ENCODE data around the gene ZNF385A. TPM values are rescaled to one million over a fixed set of nuclear protein-coding genes. Genes with fewer than 3 reads are reported as not detected.

ZNF385A gene
- total and polyA plus RNA-seq, 2 of the 13 experiments (the other 11 are each of a cell fraction or from before 2014, with no cell fraction given), result 0.44 to 0.67 TPM

- TF ChIP-seq, protein P1, sequence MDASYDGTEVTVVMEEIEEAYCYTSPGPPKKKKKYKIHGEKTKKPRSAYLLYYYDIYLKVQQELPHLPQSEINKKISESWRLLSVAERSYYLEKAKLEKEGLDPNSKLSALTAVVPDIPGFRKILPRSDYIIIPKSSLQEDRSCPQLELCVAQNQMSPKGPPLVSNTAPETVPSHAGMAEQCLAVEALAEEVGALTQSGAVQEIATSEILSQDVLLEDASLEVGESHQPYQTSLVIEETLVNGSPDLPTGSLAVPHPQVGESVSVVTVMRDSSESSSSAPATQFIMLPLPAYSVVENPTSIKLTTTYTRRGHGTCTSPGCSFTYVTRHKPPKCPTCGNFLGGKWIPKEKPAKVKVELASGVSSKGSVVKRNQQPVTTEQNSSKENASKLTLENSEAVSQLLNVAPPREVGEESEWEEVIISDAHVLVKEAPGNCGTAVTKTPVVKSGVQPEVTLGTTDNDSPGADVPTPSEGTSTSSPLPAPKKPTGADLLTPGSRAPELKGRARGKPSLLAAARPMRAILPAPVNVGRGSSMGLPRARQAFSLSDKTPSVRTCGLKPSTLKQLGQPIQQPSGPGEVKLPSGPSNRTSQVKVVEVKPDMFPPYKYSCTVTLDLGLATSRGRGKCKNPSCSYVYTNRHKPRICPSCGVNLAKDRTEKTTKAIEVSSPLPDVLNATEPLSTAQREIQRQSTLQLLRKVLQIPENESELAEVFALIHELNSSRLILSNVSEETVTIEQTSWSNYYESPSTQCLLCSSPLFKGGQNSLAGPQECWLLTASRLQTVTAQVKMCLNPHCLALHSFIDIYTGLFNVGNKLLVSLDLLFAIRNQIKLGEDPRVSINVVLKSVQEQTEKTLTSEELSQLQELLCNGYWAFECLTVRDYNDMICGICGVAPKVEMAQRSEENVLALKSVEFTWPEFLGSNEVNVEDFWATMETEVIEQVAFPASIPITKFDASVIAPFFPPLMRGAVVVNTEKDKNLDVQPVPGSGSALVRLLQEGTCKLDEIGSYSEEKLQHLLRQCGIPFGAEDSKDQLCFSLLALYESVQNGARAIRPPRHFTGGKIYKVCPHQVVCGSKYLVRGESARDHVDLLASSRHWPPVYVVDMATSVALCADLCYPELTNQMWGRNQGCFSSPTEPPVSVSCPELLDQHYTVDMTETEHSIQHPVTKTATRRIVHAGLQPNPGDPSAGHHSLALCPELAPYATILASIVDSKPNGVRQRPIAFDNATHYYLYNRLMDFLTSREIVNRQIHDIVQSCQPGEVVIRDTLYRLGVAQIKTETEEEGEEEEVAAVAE (CRISPR knock-in tag; IDR thresholded peaks at IDR 0.05; ENCODE audit: borderline replicate concordance), result peak; percentile 50; the same call in 1 of the 2 replicates
- TF ChIP-seq KAT2B (IDR thresholded peaks at IDR 0.05; ENCODE audit: borderline replicate concordance, low read depth, low read length) (no peak), ZNF501 (CRISPR knock-in tag; IDR thresholded peaks at IDR 0.05) (no peak), FOXO4 (CRISPR knock-in tag; conservative IDR thresholded peaks at IDR 0.05) (no peak), SP140L (CRISPR knock-in tag; IDR thresholded peaks at IDR 0.05; ENCODE audit: borderline replicate concordance) (no peak), ZNF296 (CRISPR knock-in tag; conservative IDR thresholded peaks at IDR 0.05) (no peak), MTF1 (CRISPR knock-in tag; IDR thresholded peaks at IDR 0.05) (0 out of 2 replicates have a peak, but pooled peaks have one; percentile 35), ZBTB7A (CRISPR knock-in tag; IDR thresholded peaks at IDR 0.05) (no peak), NFE2L2 (IDR thresholded peaks at IDR 0.05; ENCODE audit: low read length) (no peak), ONECUT2 (CRISPR knock-in tag; IDR thresholded peaks at IDR 0.05) (no peak), ZNF343 (CRISPR knock-in tag; IDR thresholded peaks at IDR 0.05) (no peak), PAX8 (CRISPR knock-in tag; IDR thresholded peaks at IDR 0.05; ENCODE audit: borderline replicate concordance) (no peak), ZBTB25 (CRISPR knock-in tag; IDR thresholded peaks at IDR 0.05) (peak; percentile 18; the same call in 1 of the 2 replicates), ZSCAN12 (CRISPR knock-in tag; IDR thresholded peaks at IDR 0.05) (no peak), TRIM22 (IDR thresholded peaks at IDR 0.05) (no peak), KLF11 (CRISPR knock-in tag; IDR thresholded peaks at IDR 0.05) (no peak; the same call in 1 of the 2 replicates), CEBPB (IDR thresholded peaks at IDR 0.05; ENCODE audit: borderline replicate concordance, low read depth, low read length) (peak; percentile 69), ZSCAN21 (CRISPR knock-in tag; IDR thresholded peaks at IDR 0.05; ENCODE audit: borderline replicate concordance) (no peak), HNRNPL (IDR thresholded peaks at IDR 0.05; ENCODE audit: low read depth, low read length) (no peak)
- TF ChIP-seq, protein P2, sequence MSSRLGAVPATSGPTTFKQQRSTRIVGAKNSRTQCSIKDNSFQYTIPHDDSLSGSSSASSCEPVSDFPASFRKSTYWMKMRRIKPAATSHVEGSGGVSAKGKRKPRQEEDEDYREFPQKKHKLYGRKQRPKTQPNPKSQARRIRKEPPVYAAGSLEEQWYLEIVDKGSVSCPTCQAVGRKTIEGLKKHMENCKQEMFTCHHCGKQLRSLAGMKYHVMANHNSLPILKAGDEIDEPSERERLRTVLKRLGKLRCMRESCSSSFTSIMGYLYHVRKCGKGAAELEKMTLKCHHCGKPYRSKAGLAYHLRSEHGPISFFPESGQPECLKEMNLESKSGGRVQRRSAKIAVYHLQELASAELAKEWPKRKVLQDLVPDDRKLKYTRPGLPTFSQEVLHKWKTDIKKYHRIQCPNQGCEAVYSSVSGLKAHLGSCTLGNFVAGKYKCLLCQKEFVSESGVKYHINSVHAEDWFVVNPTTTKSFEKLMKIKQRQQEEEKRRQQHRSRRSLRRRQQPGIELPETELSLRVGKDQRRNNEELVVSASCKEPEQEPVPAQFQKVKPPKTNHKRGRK (CRISPR knock-in tag; IDR thresholded peaks at IDR 0.05), result no peak
Measured at GRCh38 chr12:54324617-54325441, 59.7 kb downstream of the ZNF385A start, which contains the start of gene COPZ1 (continued).

Measured in HepG2 (cell line).